Astrocyte (in vitro differentiated cells and primary cell): ENCODE measurements around the gene LRRN4CL. TPM values are rescaled to one million over a fixed set of nuclear protein-coding genes. Genes with fewer than 3 reads are reported as not detected.

ENCODE experiments used
- DNase-seq: peaks from one replicate; pipeline ENCODE4 v3.0.0-alpha.2; 2010; ENCODE audit warnings: low read depth
- FAIRE-seq: peaks from 2 replicates; lab custom pipeline; 2011; peaks lifted over from hg19 to GRCh38; lab: Jason Lieb, UNC
- H2AFZ ChIP-seq: 2 replicates; pipeline ENCODE4 v1.6.0; 2012; ENCODE audit warnings: low read depth, low read length, inconsistent platforms
- H3K27ac ChIP-seq: 2 replicates; pipeline ENCODE4 v1.5.1; 2011; ENCODE audit warnings: low read depth, low read length, inconsistent platforms
- H3K27me3 ChIP-seq: 2 replicates; pipeline ENCODE4 v1.6.0; 2011; ENCODE audit warnings: low read length, inconsistent platforms; ENCODE audit not compliant: insufficient read depth
- H3K36me3 ChIP-seq: 2 replicates; pipeline ENCODE4 v1.5.1; 2011; ENCODE audit warnings: low read length, inconsistent platforms; ENCODE audit not compliant: insufficient read depth
- H3K4me1 ChIP-seq: 2 replicates; pipeline ENCODE4 v1.5.1; 2011; ENCODE audit warnings: low read length, inconsistent platforms; ENCODE audit not compliant: insufficient read depth
- H3K4me2 ChIP-seq: 2 replicates; pipeline ENCODE4 v1.6.0; 2012; ENCODE audit warnings: low read length, inconsistent platforms
- H3K4me3 ChIP-seq: 2 replicates; pipeline ENCODE4 v1.5.1; 2011; ENCODE audit warnings: low read depth, mild to moderate bottlenecking, low read length, inconsistent platforms; ENCODE audit not compliant: insufficient read depth
- H3K79me2 ChIP-seq: 2 replicates; pipeline ENCODE4 v1.6.0; 2012; ENCODE audit warnings: mild to moderate bottlenecking, low read length, inconsistent platforms; ENCODE audit not compliant: insufficient read depth
- H3K9ac ChIP-seq: 2 replicates; pipeline ENCODE4 v1.6.0; 2012; ENCODE audit warnings: mild to moderate bottlenecking, low read length, inconsistent platforms
- H3K9me3 ChIP-seq: 2 replicates; pipeline ENCODE4 v1.5.1; 2012; ENCODE audit warnings: low read depth, mild to moderate bottlenecking, low read length, inconsistent platforms; ENCODE audit not compliant: insufficient read depth
- H4K20me1 ChIP-seq: 2 replicates; pipeline ENCODE4 v1.6.0; 2012; ENCODE audit warnings: low read length, inconsistent platforms; ENCODE audit not compliant: insufficient read depth
- H3K27ac Mint-ChIP-seq: one replicate; pipeline ENCODE4 v1.8.0; 2021; ENCODE audit warnings: mild to moderate bottlenecking, mixed read lengths; ENCODE audit not compliant: unreplicated experiment
- H3K27me3 Mint-ChIP-seq: one replicate; pipeline ENCODE4 v1.8.0; 2021; ENCODE audit warnings: low read depth, mixed read lengths; ENCODE audit not compliant: unreplicated experiment
- H3K36me3 Mint-ChIP-seq: one replicate; pipeline ENCODE4 v1.8.0; 2021; ENCODE audit warnings: low read depth, mixed read lengths; ENCODE audit not compliant: unreplicated experiment
- H3K4me1 Mint-ChIP-seq: one replicate; pipeline ENCODE4 v1.8.0; 2021; ENCODE audit warnings: low read depth, mixed read lengths; ENCODE audit not compliant: unreplicated experiment
- H3K4me3 Mint-ChIP-seq: one replicate; pipeline ENCODE4 v1.8.0; 2021; ENCODE audit warnings: mild to moderate bottlenecking, moderate library complexity, mixed read lengths; ENCODE audit not compliant: unreplicated experiment
- H3K9me3 Mint-ChIP-seq: one replicate; pipeline ENCODE4 v1.8.0; 2021; ENCODE audit warnings: mild to moderate bottlenecking, mixed read lengths; ENCODE audit not compliant: unreplicated experiment
- CTCF ChIP-seq: IDR thresholded peaks from 2 replicates; pipeline ENCODE4 v1.5.1; 2011; ENCODE audit warnings: low read depth, mild to moderate bottlenecking, inconsistent platforms, low read length, moderate library complexity; ENCODE audit not compliant: insufficient read depth
- EZH2 ChIP-seq: IDR thresholded peaks from 2 replicates; pipeline ENCODE4 v1.6.1; 2012; ENCODE audit warnings: mild to moderate bottlenecking, low read length, inconsistent platforms; ENCODE audit not compliant: insufficient read depth
- total RNA-seq: library from RNA; stranded (reverse); gene quantifications from 2 replicates; pipeline ENCODE4 v1.2.1, GENCODE V29; 2021

Gene LRRN4CL
- total RNA-seq, 1 donor from 2014 or later = 0.43 TPM

GRCh38 chr11:62707277-62707861 lies 18.0 kb upstream of the LRRN4CL start, which contains the start of the genes BSCL2 and GNG3:
BSCL2 (minus strand) TSS chr11:62707424; CDS start chr11:62707195, 229 bp downstream.
GNG3 (plus strand) TSS chr11:62707676; CDS start chr11:62708296, 620 bp downstream.
- no peak for DNase-seq
- Histone ChIP-seq H3K4me2 (peak within 1 kb of the TSS; percentile 100), H3K27me3 (no peaks in the 10 kb centered on the region), H3K36me3 (peaks cover 21% of the 10 kb centered on the region), H4K20me1 (no peaks in the 10 kb centered on the region), H3K9me3 (no peaks in the 10 kb centered on the region), H3K79me2 (peaks cover 9% of the 10 kb centered on the region), H3K4me1 (peaks cover 34% of the 10 kb centered on the region), H3K4me3 (peak within 1 kb of the TSS; percentile 59), H3K9ac (peak within 1 kb of the TSS; percentile 65), H2AFZ (peak within 1 kb of the TSS; percentile 38), H3K27ac (peak within 1 kb of the TSS; percentile 48)
- peaks cover 28% of the 10 kb centered on the region for H3K4me1 Mint-ChIP-seq
- H3K27me3 Mint-ChIP-seq = no peaks in the 10 kb centered on the region
- no peak for FAIRE-seq
- H3K36me3 Mint-ChIP-seq = peaks cover 12% of the 10 kb centered on the region
- H3K9me3 Mint-ChIP-seq = no peaks in the 10 kb centered on the region
- H3K4me3 Mint-ChIP-seq = peak within 1 kb of the TSS; percentile 85
- H3K27ac Mint-ChIP-seq = peak within 1 kb of the TSS; percentile 93
- TF ChIP-seq EZH2 (no peak), CTCF (no peak)

- Mint-ChIP-seq H3K4me1 (peaks cover 28% of the 10 kb centered on the region), H3K9me3 (no peaks in the 10 kb centered on the region), H3K27me3 (no peaks in the 10 kb centered on the region), H3K4me3 (peak overlapping the region; percentile 85), H3K27ac (peak overlapping the region; percentile 93), H3K36me3 (peaks cover 15% of the 10 kb centered on the region)
- peak overlapping the region; percentile 59 for H3K4me3 ChIP-seq
- peaks cover 5% of the 10 kb centered on the region for H3K79me2 ChIP-seq
- no peaks in the 10 kb centered on the region for H4K20me1 ChIP-seq
- no peaks in the 10 kb centered on the region for H3K9me3 ChIP-seq
- no peak for DNase-seq
- H3K27ac ChIP-seq = peak overlapping the region; percentile 48
- H3K4me2 ChIP-seq = peak overlapping the region; percentile 94
- peaks cover 17% of the 10 kb centered on the region for H3K36me3 ChIP-seq
- peaks cover 34% of the 10 kb centered on the region for H3K4me1 ChIP-seq
- TF ChIP-seq EZH2 (no peak), CTCF (no peak)
- peak overlapping the region; percentile 65 for H3K9ac ChIP-seq
- FAIRE-seq = no peak
- H2AFZ ChIP-seq = no peak overlapping the region
- H3K27me3 ChIP-seq = no peaks in the 10 kb centered on the region
These were observed 17.5 kb upstream of the LRRN4CL start for GRCh38 chr11:62706850-62707247.
